GM12878 (cell line): ENCODE results near the gene RALGAPA2. TPM values are rescaled to one million over a fixed set of nuclear protein-coding genes. Genes with fewer than 3 reads are reported as not detected.

ENCODE experiments used
- ATAC-seq: fragments of 200-7000 bp; cut with Tn5 transposase; 3 replicates; pipeline ENCODE4 v1.9.1; 2020; ENCODE audit warnings: mild to moderate bottlenecking, moderate library complexity
- BruUV-seq: library from RNA; stranded (reverse); fragments of 400-500 nt; replicated peaks from 2 replicates; lab custom pipeline; 2021; lab: Mats Ljungman, UMichigan
- CTCF ChIA-PET: fragments of 300-600 bp; sonication (Branson Sonifier 250); formaldehyde crosslinking; extraction: SDS; loops from one replicate; lab custom pipeline; 2021; ENCODE audit warnings: inconsistent platforms; lab: Yijun Ruan, JAX
- POLR2A ChIA-PET: fragments of 350-600 bp; formaldehyde crosslinking; extraction: SDS; loops from one replicate; lab custom pipeline; 2021; ENCODE audit warnings: inconsistent platforms; lab: Charles Lee
- RAD21 ChIA-PET: fragments of 300-600 bp; sonication (Branson Sonifier 250); formaldehyde crosslinking; loops from one replicate; lab custom pipeline; 2023; ENCODE audit warnings: antibody characterized with exemption; ENCODE audit not compliant: unreplicated experiment; lab: Charles Lee
- SMC1A ChIA-PET: fragments of 300-600 bp; sonication (Branson Sonifier 250); formaldehyde crosslinking; loops from one replicate; lab custom pipeline; 2023; ENCODE audit not compliant: unreplicated experiment, uncharacterized antibody; lab: Charles Lee
- DNase-seq: peaks from one replicate; pipeline ENCODE4 v3.0.0-alpha.2; 2011; ENCODE audit warnings: low read depth, low spot score
- FAIRE-seq: peaks from 3 replicates; lab custom pipeline; 2011; peaks lifted over from hg19 to GRCh38; lab: Jason Lieb, UNC
- H2AFZ ChIP-seq: 2 replicates; pipeline ENCODE4 v1.6.0; 2011; ENCODE audit warnings: low read depth, low read length, control low read depth; ENCODE audit not compliant: control insufficient read depth
- H3K27ac ChIP-seq: 2 replicates; pipeline ENCODE4 v1.5.1; 2011; ENCODE audit warnings: control low read depth; ENCODE audit not compliant: control insufficient read depth, insufficient read depth
- H3K27me3 ChIP-seq, 2 experiments: replicated peaks in 1 of 2; 2 replicates each; pipeline versions ENCODE4 v1.6.0 to v1.6.1; 2011; ENCODE audit warnings: low read length in 1 of 2; ENCODE audit not compliant: control insufficient read depth in 2 of 2, insufficient read depth in 2 of 2
- H3K36me3 ChIP-seq, 2 experiments: 2 replicates each; pipeline ENCODE4 v1.5.1; 2011; ENCODE audit warnings: low read length in 1 of 2; ENCODE audit not compliant: control insufficient read depth in 2 of 2, insufficient read depth in 2 of 2
- H3K4me1 ChIP-seq: 2 replicates; pipeline ENCODE4 v1.6.1; 2011; ENCODE audit warnings: mild to moderate bottlenecking, low read length, moderate library complexity, mixed read lengths; ENCODE audit not compliant: control insufficient read depth, insufficient read depth
- H3K4me2 ChIP-seq: 2 replicates; pipeline ENCODE4 v1.6.0; 2011; ENCODE audit warnings: control low read depth; ENCODE audit not compliant: control insufficient read depth, insufficient read depth
- H3K4me3 ChIP-seq: fragments of 200-600 bp; sonication (generic); 2 replicates; pipeline ENCODE4 v1.5.1; 2016
- H3K79me2 ChIP-seq: 2 replicates; pipeline ENCODE4 v1.6.0; 2011; ENCODE audit warnings: low read length; ENCODE audit not compliant: control insufficient read depth, insufficient read depth
- H3K9ac ChIP-seq: 2 replicates; pipeline ENCODE4 v1.8.0; 2011; ENCODE audit warnings: low read length, control low read depth, mixed read lengths; ENCODE audit not compliant: control insufficient read depth, insufficient read depth
- H3K9me3 ChIP-seq: replicated peaks from 3 replicates; pipeline ENCODE4 v1.5.1; 2011; ENCODE audit warnings: mild to moderate bottlenecking, low read length; ENCODE audit not compliant: control insufficient read depth, insufficient read depth
- H4K20me1 ChIP-seq: 2 replicates; pipeline ENCODE4 v1.6.0; 2011; ENCODE audit not compliant: control insufficient read depth, insufficient read depth
- CEBPB ChIP-seq, 2 experiments: fragments of 150-350 bp in 1 of 2; IDR thresholded peaks; 2 replicates each; pipeline ENCODE4 v1.6.1; 2012 to 2014; ENCODE audit warnings: low read depth in 2 of 2, low read length in 2 of 2, borderline replicate concordance in 1 of 2, inconsistent platforms in 1 of 2
- CREM ChIP-seq: IDR thresholded peaks from 2 replicates; pipeline ENCODE4 v1.6.1; 2014; ENCODE audit warnings: antibody characterized with exemption, low read depth
- EZH2 ChIP-seq: IDR thresholded peaks from 2 replicates; pipeline ENCODE4 v1.6.1; 2012; ENCODE audit warnings: low read depth, mild to moderate bottlenecking, control low read depth, inconsistent platforms, low read length, borderline replicate concordance; ENCODE audit not compliant: control insufficient read depth
- FOXK2 ChIP-seq: fragments of 450-650 bp; IDR thresholded peaks from 2 replicates; pipeline ENCODE4 v1.6.1; 2017; ENCODE audit warnings: mild to moderate bottlenecking, moderate library complexity
- GABPA ChIP-seq: IDR thresholded peaks from 2 replicates; pipeline ENCODE4 v1.6.1; 2014; ENCODE audit warnings: antibody characterized with exemption, low read depth, mild to moderate bottlenecking, inconsistent platforms
- GATAD2B ChIP-seq: fragments of 450-650 bp; conservative IDR thresholded peaks from 2 replicates; pipeline ENCODE4 v1.6.1; 2017; ENCODE audit warnings: low read depth, mild to moderate bottlenecking, moderate library complexity
- HDAC2 ChIP-seq: fragments of 200-600 bp; sonication (generic); IDR thresholded peaks from 2 replicates; pipeline ENCODE4 v1.6.1; 2017
- PAX8 ChIP-seq: fragments of 450-650 bp; IDR thresholded peaks from 2 replicates; pipeline ENCODE4 v1.6.1; 2017; ENCODE audit warnings: mild to moderate bottlenecking, moderate library complexity
- RCOR1 ChIP-seq: conservative IDR thresholded peaks from 2 replicates; pipeline ENCODE4 v1.6.1; 2012; ENCODE audit warnings: low read depth, low read length, improper control_type of control experiment
- SIX5 ChIP-seq: IDR thresholded peaks from 2 replicates; pipeline ENCODE4 v1.6.1; 2011; ENCODE audit warnings: mild to moderate bottlenecking, low read depth, low read length, moderate library complexity; ENCODE audit not compliant: severe bottlenecking
- SMAD5 ChIP-seq: IDR thresholded peaks from 2 replicates; pipeline ENCODE4 v1.6.1; 2016; ENCODE audit warnings: antibody characterized with exemption, low read depth
- SREBF1 ChIP-seq: IDR thresholded peaks from 2 replicates; pipeline ENCODE4 v1.6.1; 2012; ENCODE audit warnings: mild to moderate bottlenecking, low read length
- SUPT20H ChIP-seq: IDR thresholded peaks from 2 replicates; pipeline ENCODE4 v1.6.1; 2011; ENCODE audit warnings: low read depth, mild to moderate bottlenecking, low read length, moderate library complexity, borderline replicate concordance; ENCODE audit not compliant: control insufficient read depth
- SUZ12 ChIP-seq: fragments of 200-600 bp; sonication (generic); IDR thresholded peaks from one replicate; pipeline ENCODE4 v1.6.1; 2018; ENCODE audit warnings: antibody characterized with exemption, mild to moderate bottlenecking; ENCODE audit not compliant: unreplicated experiment
- TARDBP ChIP-seq: IDR thresholded peaks from 2 replicates; pipeline ENCODE4 v1.6.1; 2016; ENCODE audit warnings: borderline replicate concordance
- ZNF207 ChIP-seq: fragments of 450-650 bp; IDR thresholded peaks from 2 replicates; pipeline ENCODE4 v1.6.1; 2014; ENCODE audit warnings: antibody characterized with exemption, mild to moderate bottlenecking, borderline replicate concordance
- ZSCAN29 ChIP-seq: fragments of 450-650 bp; IDR thresholded peaks from 2 replicates; pipeline ENCODE4 v1.6.1; 2017; ENCODE audit warnings: mild to moderate bottlenecking, moderate library complexity
- WGBS: methylation state at CpG from one replicate; pipeline ENCODE4 v1.1.6; 2016; ENCODE audit warnings: low lambda C conversion rate; ENCODE audit not compliant: insufficient replicate concordance, insufficient coverage; ENCODE audit errors: missing lambda C conversion rate; 5-methylcytosine and 5-hydroxymethylcytosine counted together
- in situ Hi-C: fragments of 300-500 bp; cut with MboI; formaldehyde crosslinking; loops from 9 replicates; pipeline ENCODE4 v1.14.3; 2018; ENCODE audit warnings: mixed read lengths
- intact Hi-C: fragments of 100-400 bp; cut with micrococcal nuclease; formaldehyde crosslinking; loops from one replicate; pipeline ENCODE4 v1.14.2; 2022; ENCODE audit not compliant: unreplicated experiment
- polyA plus RNA-seq, 11 experiments: library from polyadenylated mRNA; depleted of rRNA in 4 of 11; unstranded in 6 of 11; stranded (reverse) in 5 of 11; fragments of >200 nt; fragmentation: Nextera tagmentation in 4 of 11; fragmentation: Illumina TruSeq in 1 of 11; extraction: Ambion mirVana in 4 of 11; extraction: Trizol in 1 of 11; gene quantifications; 1 replicate in 1 of 11; 2 replicates in 10 of 11; pipeline versions ENCODE4 v1.2.1 to v1.2.3, GENCODE V29; 2011 to 2016; ENCODE audit warnings: inconsistent platforms in 2 of 11, missing spikeins in 2 of 11, low read depth in 1 of 11
- total RNA-seq, 4 experiments: library from RNA; depleted of rRNA in 3 of 4; stranded (reverse); fragments of >200 nt in 3 of 4; fragmentation: Illumina TruSeq in 1 of 4; extraction: Trizol in 1 of 4; gene quantifications; 2 replicates each; pipeline versions ENCODE4 v1.2.1 to v1.2.3, GENCODE V29; 2013 to 2021
- TF ChIP-seq, protein P1 (sequence below): IDR thresholded peaks from 2 replicates; pipeline ENCODE4 v1.6.1; 2011; ENCODE audit warnings: low read depth, low read length, improper control_type of control experiment, borderline replicate concordance
- TF ChIP-seq, protein P2 (sequence below): fragments of 450-650 bp; IDR thresholded peaks from 2 replicates; pipeline ENCODE4 v1.6.1; 2014; ENCODE audit warnings: mild to moderate bottlenecking
- TF ChIP-seq, protein P3 (sequence below): IDR thresholded peaks from 2 replicates; pipeline ENCODE4 v1.6.1; 2012; ENCODE audit warnings: low read depth, low read length, improper control_type of control experiment

Gene RALGAPA2
- total and polyA plus RNA-seq, 10 of the 15 experiments (the other 5 are each of a cell fraction or from before 2014, with no cell fraction given): 2.9 to 29.4 (median 19.6) TPM

DNA sequence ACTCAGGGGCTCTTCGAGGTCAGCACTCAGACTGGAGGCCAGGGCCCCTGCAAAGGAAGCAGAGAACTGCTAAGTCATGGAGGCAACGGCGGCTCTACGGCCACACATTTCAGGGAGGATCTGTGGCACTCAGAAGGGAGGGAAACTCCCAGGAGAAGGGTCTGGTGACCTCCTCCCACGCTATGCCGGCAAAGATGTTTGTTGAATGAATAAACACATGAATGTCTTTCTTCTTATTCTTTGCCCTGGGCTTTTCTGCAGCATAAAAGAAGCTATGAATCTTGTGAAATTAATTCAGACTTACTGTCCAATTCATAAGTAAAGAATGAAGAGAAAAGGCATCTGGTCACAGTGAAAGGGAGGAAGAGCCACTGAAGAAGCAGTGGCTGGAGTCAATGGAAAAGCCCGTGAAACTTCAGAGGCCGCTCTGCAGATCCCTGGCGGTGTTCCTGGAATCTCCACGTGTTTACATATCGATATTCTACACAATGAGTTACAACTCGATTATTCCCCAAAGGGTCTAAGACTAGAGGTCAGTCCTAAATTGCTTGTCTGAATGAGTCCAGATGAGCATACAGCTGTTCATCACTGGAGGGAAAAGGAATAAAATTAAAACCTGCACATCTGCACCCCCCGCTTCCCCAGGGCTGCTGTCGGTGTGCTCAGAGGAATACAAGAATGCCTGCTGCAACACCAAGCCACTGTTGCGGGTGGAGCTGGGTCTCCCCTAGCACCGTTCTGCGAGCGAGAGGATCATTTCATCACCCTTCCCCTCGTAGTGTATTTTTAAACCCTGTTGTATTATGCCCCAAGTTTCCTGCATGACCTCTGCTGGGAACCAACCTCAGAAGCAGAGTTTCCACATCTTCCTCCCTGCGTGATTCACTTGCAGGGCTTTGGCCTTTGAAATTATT is 319.0 kb downstream of the RALGAPA2 start:
- SMC1A ChIA-PET: no interaction called here
- FAIRE-seq (no peak), DNase-seq (no peak), ATAC-seq (no peak)
- Histone ChIP-seq H3K9ac (no peak overlapping the region), H3K79me2 (no peaks in the 10 kb centered on the region), H3K4me1 (no peaks in the 10 kb centered on the region), H2AFZ (no peak overlapping the region), H3K9me3 (no peaks in the 10 kb centered on the region), H3K4me3 (no peak overlapping the region), H4K20me1 (no peaks in the 10 kb centered on the region), H3K4me2 (no peak overlapping the region), H3K36me3 (peaks cover 2 to 7% of the 10 kb centered on the region in 2 experiments; a peak in 3 of 4 replicates), H3K27me3 (no peaks in the 10 kb centered on the region), H3K27ac (no peak overlapping the region)
- CTCF ChIA-PET: no interaction called here
- WGBS: 80% methylated on average over 20 of the region's 20 CpGs
- POLR2A ChIA-PET: no interaction called here
- intact Hi-C loops (loop anchor here (2.0 kb wide), 1 partner anchor 19 kb away; no protein-coding TSS in a partner anchor), in situ Hi-C loops (no loop called here)
- TF ChIP-seq HDAC2 (no peak), SUZ12 (no peak), SREBF1 (no peak), ZNF207 (no peak), CREM (no peak), RCOR1 (no peak), PAX8 (no peak), TARDBP (no peak), CEBPB (IDR thresholded peaks at IDR 0.05; ENCODE audit: borderline replicate concordance in 1 of 2, low read depth in 2 of 2, low read length in 2 of 2) (no peak), SIX5 (no peak), SUPT20H (no peak), GABPA (no peak), ZSCAN29 (no peak), FOXK2 (no peak), EZH2 (no peak), SMAD5 (no peak), GATAD2B (no peak)
- TF ChIP-seq, protein P1, sequence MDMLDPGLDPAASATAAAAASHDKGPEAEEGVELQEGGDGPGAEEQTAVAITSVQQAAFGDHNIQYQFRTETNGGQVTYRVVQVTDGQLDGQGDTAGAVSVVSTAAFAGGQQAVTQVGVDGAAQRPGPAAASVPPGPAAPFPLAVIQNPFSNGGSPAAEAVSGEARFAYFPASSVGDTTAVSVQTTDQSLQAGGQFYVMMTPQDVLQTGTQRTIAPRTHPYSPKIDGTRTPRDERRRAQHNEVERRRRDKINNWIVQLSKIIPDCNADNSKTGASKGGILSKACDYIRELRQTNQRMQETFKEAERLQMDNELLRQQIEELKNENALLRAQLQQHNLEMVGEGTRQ: no peak
- TF ChIP-seq, protein P2, sequence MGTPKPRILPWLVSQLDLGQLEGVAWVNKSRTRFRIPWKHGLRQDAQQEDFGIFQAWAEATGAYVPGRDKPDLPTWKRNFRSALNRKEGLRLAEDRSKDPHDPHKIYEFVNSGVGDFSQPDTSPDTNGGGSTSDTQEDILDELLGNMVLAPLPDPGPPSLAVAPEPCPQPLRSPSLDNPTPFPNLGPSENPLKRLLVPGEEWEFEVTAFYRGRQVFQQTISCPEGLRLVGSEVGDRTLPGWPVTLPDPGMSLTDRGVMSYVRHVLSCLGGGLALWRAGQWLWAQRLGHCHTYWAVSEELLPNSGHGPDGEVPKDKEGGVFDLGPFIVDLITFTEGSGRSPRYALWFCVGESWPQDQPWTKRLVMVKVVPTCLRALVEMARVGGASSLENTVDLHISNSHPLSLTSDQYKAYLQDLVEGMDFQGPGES: no peak
- TF ChIP-seq, protein P3, sequence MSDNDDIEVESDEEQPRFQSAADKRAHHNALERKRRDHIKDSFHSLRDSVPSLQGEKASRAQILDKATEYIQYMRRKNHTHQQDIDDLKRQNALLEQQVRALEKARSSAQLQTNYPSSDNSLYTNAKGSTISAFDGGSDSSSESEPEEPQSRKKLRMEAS: no peak
- RAD21 ChIA-PET: no interaction called here
- BruUV-seq: no TSS peak
